KOPT-K1 (cell line): ENCODE results near the gene LAMA2.

Experiments used
- H3K27ac ChIP-seq: fragments of 200-600 bp; sonication (generic); 2 replicates; pipeline ENCODE4 v1.5.1; 2016; ENCODE audit warnings: antibody characterized with exemption, mild to moderate bottlenecking, low read depth, low read length; ENCODE audit not compliant: poor library complexity, severe bottlenecking
- H3K36me3 ChIP-seq: fragments of 200-600 bp; sonication (generic); 2 replicates; pipeline ENCODE4 v1.5.1; 2017; ENCODE audit warnings: antibody characterized with exemption, mild to moderate bottlenecking, low read length, moderate library complexity; ENCODE audit not compliant: insufficient read depth
- H3K9me3 ChIP-seq: fragments of 200-600 bp; sonication (generic); 2 replicates; pipeline ENCODE4 v1.5.1; 2017; ENCODE audit warnings: antibody characterized with exemption, low read length, mild to moderate bottlenecking; ENCODE audit not compliant: insufficient read depth, poor library complexity, severe bottlenecking

LAMA2 gene

DNA sequence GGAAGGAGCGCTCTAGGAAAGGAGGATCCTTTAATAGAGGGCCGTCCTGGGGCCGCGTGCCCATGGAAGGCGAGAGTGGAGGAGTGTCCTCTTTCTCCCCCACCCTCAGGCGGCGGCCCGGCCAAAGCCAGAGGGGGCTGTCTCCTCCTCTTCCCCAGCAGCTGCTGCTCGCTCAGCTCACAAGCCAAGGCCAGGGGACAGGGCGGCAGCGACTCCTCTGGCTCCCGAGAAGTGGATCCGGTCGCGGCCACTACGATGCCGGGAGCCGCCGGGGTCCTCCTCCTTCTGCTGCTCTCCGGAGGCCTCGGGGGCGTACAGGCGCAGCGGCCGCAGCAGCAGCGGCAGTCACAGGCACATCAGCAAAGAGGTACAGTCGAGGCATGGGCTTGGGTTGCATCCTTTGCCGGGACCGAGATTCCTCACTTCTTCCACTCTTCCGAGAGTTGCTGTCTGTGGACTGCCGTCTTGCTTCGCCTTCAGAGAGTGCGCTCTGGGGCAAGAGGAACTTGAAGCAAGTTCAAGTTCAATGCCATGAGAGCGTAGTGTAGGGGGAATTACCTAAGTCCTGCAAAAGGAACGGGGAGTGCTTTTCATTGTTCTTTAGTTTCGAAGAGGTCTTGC, at the start of gene LAMA2:
Gene LAMA2, plus strand, starts transcription at position 148 of the 621 bp plus-strand sequence. Its CDS starts 108 bp downstream, at position 256.
- Histone ChIP-seq H3K27ac (no peak within 1 kb of the TSS), H3K9me3 (no peaks in the 10 kb centered on the region), H3K36me3 (no peaks in the 10 kb centered on the region)

DNA sequence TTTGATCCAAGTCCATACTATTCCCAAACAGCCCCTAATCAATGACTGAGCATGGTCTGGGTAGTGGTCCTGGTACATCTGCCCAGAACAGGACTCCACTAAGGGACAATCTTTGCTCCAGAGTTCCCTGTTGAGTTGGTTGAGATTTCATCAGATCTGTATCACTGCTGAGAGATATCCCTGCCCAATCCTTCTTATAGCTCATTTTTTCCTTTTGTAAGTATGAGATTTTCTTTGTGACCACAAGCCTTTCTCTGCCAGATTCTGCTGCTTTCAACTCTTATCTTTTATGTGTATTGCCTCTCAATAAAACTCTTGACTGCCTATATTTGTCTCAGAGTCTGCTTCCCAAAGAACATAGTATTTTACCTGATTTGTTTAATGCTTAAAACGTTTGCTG, 46.2 kb upstream of the LAMA2 start:
- no peaks in the 10 kb centered on the region for H3K9me3 ChIP-seq
- no peak overlapping the region for H3K27ac ChIP-seq
- H3K36me3 ChIP-seq, result no peaks in the 10 kb centered on the region

- H3K27ac ChIP-seq, result no peak overlapping the region
- H3K9me3 ChIP-seq, result no peaks in the 10 kb centered on the region
- H3K36me3 ChIP-seq, result no peaks in the 10 kb centered on the region
Observed at GRCh38 chr6:128841518-128841917, 41.4 kb upstream of the LAMA2 start.

DNA sequence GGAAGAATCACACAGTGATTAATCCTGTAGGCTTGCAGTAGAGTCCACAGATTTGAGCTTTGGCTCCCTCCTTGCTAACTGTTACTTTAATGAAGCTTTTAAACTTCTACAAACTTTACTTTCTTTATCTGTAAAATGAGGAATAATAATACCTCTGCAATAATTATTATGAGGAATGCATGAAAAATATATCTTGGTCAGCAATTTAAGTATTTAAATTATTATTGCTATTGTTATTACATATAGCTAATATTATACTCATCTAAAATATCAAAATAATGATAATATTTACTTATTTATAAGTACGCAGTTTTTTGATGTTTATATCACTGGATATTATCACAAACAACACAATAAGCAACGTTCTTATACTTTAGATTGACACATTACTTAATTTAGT, 38.3 kb upstream of the LAMA2 start:
- H3K36me3 ChIP-seq, result no peaks in the 10 kb centered on the region
- H3K9me3 ChIP-seq, result no peaks in the 10 kb centered on the region
- no peak overlapping the region for H3K27ac ChIP-seq

DNA sequence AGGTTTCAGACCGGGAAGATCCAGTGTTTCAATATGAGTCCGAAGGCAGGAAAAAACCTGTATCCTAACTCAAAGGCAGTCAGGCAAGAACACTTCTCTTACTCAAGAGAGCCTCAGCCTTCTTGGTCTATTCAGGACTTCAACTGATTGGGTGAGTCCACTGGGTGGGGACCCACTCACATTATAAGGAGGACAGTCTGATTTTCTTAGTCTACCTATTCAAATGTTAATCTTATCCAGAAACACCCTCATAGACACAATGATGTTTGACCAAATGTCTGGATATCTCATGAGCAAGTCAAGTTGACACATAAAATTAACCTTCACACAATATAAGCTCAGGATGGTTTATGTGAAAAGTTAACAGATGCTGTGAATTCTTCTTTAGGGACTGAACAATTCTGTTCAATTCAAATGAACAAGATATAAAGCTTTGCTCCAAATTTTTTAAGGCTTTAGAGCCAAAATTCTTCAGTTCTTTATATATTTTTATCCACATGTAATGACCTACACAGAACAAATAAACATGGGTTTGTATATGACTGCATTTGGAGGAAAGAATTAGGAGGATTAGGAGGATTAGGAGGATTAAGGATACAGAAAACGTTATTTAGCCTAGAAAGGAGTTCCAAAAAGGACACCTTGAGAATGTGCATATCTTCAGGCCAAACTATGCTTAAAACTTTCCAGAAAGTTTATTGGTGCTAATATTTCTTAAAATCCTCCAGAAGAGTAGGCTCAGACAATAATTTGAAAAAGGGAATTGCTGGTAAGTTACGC, 35.3 kb upstream of the LAMA2 start:
- no peaks in the 10 kb centered on the region for H3K9me3 ChIP-seq
- H3K36me3 ChIP-seq, result no peaks in the 10 kb centered on the region
- no peak overlapping the region for H3K27ac ChIP-seq

GRCh38 chr6:128848212-128848935, 34.6 kb upstream of the LAMA2 start:
- Histone ChIP-seq H3K9me3 (no peaks in the 10 kb centered on the region), H3K36me3 (no peaks in the 10 kb centered on the region), H3K27ac (no peak overlapping the region)

GRCh38 chr6:128855581-128856085, 27.3 kb upstream of the LAMA2 start:
- no peak overlapping the region for H3K27ac ChIP-seq
- no peaks in the 10 kb centered on the region for H3K36me3 ChIP-seq
- H3K9me3 ChIP-seq, result no peaks in the 10 kb centered on the region

GRCh38 chr6:128857806-128858205, 25.1 kb upstream of the LAMA2 start:
- Histone ChIP-seq H3K9me3 (no peaks in the 10 kb centered on the region), H3K27ac (no peak overlapping the region), H3K36me3 (no peaks in the 10 kb centered on the region)

- no peak overlapping the region for H3K27ac ChIP-seq
Observed at GRCh38 chr6:128860782-128861181, 22.2 kb upstream of the LAMA2 start.

GRCh38 chr6:128863983-128864382, 19.0 kb upstream of the LAMA2 start:
- no peak overlapping the region for H3K27ac ChIP-seq
- H3K9me3 ChIP-seq, result no peaks in the 10 kb centered on the region
- no peaks in the 10 kb centered on the region for H3K36me3 ChIP-seq

More at GRCh38 chr6:128860782-128861181, 22.2 kb upstream of the LAMA2 start:
- no peaks in the 10 kb centered on the region for H3K36me3 ChIP-seq
- H3K9me3 ChIP-seq, result no peaks in the 10 kb centered on the region

DNA sequence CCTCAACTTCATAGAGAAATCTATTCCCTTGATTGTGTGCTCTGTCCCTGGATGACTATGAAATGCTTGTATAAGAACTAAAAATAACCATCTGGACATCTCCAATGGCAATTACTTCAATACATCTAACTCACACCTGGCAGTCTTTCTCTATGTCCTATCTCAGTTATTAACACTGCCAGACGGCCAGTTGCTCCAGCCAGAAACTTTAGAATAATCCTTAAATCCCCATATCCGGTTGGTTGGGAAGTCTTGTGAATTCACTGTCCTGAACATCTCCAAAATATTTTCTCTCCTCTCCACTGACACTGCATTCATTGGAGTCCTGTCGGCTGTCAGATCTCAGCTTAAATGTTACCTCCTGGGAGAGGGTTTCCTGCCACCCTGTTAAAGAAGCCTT, 12.2 kb upstream of the LAMA2 start:
- Histone ChIP-seq H3K9me3 (no peaks in the 10 kb centered on the region), H3K27ac (no peak overlapping the region), H3K36me3 (no peaks in the 10 kb centered on the region)

DNA sequence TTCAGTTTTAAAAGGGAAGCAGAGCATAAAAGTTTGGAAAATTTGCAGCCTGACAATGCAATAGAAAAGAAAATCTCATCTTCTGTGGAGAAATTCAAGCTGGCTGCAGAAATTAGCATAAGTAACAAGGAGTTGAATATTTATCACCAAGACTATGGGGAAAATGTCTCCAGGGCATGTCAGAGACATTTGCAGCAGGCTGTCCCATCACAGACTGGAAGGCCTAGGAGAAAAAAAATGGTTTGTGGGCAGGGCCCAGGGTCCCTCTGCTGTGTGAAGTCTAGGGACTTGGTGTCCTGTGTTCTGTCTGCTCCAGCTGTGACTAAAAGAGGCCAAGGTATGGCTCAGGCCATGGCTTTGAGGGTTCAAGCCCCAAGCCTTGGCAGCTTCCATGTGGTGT, 8.1 kb upstream of the LAMA2 start:
- no peak overlapping the region for H3K27ac ChIP-seq
- no peaks in the 10 kb centered on the region for H3K36me3 ChIP-seq
- no peaks in the 10 kb centered on the region for H3K9me3 ChIP-seq

- Histone ChIP-seq H3K9me3 (no peaks in the 10 kb centered on the region), H3K27ac (no peak overlapping the region), H3K36me3 (no peaks in the 10 kb centered on the region)
Observed at GRCh38 chr6:128882560-128882959, 378 bp upstream of the LAMA2 start.

DNA sequence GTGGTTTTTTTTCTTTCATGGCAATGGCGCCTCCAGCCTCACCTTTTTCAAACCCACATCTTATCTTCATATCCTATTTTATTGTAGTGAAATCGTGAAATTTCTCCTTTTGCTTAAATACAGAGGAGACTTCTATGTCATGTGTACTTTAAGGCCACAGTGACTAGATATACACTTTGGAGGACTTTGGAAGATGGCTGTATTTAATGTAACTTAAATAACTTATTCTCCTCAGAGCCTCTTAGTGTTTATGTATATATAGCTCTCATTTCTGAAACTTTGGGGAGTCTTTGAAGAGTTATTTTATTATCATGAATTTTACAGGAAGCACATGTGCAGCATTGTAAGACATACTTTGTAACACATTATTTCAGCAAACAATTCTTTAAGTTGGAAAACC, 968 bp downstream of the LAMA2 start:
- H3K27ac ChIP-seq, result no peak overlapping the region
- no peaks in the 10 kb centered on the region for H3K9me3 ChIP-seq

GRCh38 chr6:128885381-128885780, 2.4 kb downstream of the LAMA2 start:
- Histone ChIP-seq H3K36me3 (no peaks in the 10 kb centered on the region), H3K9me3 (no peaks in the 10 kb centered on the region), H3K27ac (no peak overlapping the region)

More for the DNA sequence above, 968 bp downstream of the LAMA2 start:
- no peaks in the 10 kb centered on the region for H3K36me3 ChIP-seq
